HG03045 (cell line): ENCODE results near the gene GRB2.
"Not testable (repeated sequence)": the region's sequence is repeated elsewhere in the genome, so short reads cannot be mapped to it uniquely, and the experiment has no call there.

ENCODE experiments used
- ATAC-seq: cut with Tn5 transposase; IDR thresholded peaks from one replicate; pipeline ENCODE4 v1.9.1; 2021; ENCODE audit warnings: mild to moderate bottlenecking, moderate library complexity; ENCODE audit not compliant: unreplicated experiment

Gene GRB2

DNA sequence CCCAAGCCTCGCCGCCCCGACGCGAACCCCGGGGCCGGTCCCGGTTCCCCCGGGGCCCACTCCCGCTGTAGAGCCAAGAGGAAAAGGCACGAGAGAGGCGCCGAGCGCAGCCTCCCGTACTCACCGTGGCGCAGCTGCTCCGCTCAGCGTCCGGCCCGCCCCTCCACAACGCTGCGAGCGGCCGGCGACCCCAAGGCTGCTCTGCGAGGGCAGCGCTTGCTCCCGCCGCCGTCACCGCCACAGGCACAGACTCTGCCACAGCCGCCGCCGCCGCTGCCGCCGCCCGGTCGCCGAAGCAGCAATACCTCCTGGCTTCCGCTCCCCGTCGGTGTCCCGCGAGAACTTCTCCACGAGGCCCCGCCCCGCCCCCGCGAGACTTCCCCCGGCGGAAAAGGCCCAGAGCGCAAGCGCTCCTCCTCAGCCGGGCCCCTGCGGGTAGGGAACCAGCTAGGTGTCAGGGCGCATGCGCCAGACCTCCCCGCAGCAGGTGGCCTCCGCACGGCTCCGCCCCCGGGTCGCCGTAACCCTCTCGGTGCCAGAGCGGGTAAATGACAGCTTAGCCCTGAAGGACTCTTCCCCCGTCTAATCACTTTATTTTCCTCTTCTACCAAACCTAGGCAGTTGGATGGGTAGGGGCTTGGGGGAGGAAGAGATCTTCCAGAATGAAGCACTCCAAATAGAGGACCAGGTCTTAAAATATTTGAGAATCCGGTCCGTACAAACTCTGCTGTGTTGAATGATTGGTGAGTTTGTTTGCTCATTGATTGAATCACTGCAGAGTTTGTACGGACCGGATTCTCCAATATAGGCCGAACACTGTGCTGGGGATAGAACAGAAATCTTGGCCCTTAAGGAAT, at the start of gene GRB2:
Gene GRB2 (minus strand): TSS at position 314 of the 857 bp plus-strand sequence. CDS start 12,050 bp downstream, outside the sequence.
- peak; percentile 84 for ATAC-seq

GRCh38 chr17:75454672-75455071, 49.2 kb upstream of the GRB2 start:
- not testable (repeated sequence) for ATAC-seq

- no peak for ATAC-seq
Measured at GRCh38 chr17:75454193-75454592, 48.7 kb upstream of the GRB2 start.

- no peak for ATAC-seq
Measured at GRCh38 chr17:75450270-75450669, 44.8 kb upstream of the GRB2 start.

DNA sequence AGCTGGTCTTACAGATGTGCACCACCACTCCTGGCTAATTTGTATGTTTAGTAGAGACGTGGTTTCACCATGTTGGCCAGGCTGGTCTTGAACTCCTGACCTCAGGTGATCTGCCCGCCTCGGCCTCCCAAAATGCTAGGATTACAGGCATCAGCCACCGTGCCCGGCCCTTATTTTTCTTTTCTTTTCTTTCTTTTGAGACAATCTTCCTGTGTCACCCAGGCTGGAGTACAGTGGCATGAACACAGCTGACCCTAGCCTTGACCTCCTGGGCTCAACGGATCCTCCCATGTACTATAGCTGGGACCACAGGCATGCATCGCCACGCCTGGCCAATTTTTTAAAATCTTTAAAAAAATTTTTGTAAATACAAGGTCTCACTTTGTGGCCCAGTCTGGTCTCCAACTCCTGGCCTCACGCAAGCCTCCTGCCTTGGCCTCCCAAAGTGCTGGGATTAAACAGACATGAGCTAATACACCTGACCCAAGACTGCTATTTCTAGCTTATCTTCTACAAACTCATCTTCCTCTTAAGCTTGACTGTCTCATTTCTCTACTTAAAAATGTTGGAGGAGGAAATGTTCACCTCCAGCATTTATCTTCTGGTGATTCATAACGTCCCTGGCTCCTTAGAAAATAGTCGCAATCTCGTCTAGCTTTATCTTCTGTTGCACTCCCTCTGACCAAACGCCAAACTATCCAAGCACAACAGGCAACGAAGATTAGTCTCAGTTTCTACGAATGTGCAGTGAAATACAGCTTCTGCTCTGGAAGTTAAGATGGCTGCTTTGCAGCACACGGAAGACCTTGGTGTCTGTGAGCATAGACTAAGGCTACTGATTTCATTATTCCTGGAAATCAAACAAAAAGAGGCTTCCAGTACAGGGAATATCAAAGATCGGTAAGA, 42.7 kb upstream of the GRB2 start:
- ATAC-seq, result no peak

DNA sequence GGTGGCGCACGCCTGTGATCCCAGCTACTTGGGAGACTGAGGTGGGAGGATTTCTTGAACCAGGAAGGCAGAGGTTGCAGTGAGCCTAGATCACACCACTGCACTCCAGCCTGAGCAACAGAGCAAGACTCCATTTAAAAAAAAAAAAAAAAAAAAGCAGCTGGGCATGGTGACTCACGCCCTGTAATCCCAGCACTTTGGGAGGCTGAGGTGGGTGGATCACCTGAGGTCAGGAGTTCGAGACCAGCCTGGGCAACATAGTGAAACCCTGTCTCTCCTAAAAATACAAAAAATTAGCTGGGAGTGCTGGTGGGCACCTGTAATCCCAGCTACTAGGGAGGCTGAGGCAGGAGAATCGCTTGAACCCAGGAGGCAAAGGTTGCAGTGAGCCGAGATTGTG, 40.4 kb upstream of the GRB2 start:
- not testable (repeated sequence) for ATAC-seq

GRCh38 chr17:75445296-75445695, 39.8 kb upstream of the GRB2 start:
- no peak for ATAC-seq

GRCh38 chr17:75442168-75443103, 37.0 kb upstream of the GRB2 start:
- no peak for ATAC-seq

GRCh38 chr17:75440738-75441448, 35.4 kb upstream of the GRB2 start:
- no peak for ATAC-seq

DNA sequence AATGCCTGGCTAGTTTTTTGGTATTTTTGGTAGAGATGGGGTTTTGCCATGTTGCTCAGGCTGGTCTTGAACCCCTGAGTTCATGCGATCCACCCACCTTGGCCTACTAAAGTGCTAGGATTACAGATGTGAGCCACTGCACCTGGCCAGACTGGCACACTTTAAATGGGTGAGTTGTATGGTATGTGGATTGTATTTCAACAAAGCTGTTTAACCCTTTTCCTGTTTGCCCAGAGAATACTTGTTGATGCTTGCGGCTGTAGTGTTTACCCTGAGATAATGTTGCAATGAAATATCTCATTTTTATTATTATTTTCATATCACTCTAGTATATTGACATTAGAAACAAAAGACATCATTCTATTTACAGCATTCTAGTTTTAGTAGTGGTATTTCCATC, 33.8 kb upstream of the GRB2 start:
- ATAC-seq, result no peak

DNA sequence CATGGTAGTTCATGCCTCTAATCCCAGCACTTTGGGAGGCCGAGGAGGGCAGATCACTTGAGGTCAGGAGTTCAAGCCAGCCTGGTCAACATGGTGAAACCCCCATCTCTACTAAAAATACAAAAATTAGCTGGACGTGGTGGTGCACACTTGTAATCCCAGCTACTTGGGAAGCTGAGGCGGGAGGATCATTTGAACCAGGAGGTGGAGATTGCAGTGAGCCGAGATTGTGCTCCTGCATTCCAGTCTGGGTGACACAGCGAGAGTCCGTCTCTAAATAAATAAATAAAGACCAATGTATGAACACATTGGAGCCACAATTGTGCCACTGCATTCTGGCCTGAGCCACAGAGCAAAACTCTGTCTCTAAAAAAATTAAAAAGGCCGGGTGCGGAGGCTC, 31.9 kb upstream of the GRB2 start:
- not testable (repeated sequence) for ATAC-seq

GRCh38 chr17:75434433-75434832, 29.0 kb upstream of the GRB2 start:
- ATAC-seq, result not testable (repeated sequence)

DNA sequence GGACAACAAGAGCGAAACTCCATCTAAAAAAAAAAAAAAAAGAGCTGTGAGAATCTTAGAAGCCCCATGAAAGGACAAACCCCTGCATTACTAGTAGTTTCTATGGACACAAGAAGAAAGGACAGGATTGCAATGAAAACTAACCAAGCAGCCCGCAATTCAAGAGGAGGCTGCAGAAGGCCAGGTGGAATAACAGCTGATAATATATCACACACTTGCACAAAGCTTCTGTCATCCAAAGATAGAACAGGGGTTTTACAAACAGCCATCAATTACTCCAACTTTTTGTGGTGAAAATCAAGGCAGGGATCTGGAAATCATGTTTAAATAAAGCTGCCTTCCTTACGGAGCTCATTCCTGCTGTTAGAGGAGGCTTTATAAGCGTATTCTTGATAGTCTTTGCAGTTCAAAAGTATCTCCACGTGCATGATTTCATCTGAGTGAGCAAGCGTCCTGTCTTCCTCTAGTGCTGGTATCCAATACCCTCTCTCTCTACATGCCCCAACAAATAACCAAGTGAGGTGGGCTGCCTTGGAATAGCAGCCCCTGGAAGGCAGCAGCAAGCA, 27.8 kb upstream of the GRB2 start:
- ATAC-seq, result no peak

GRCh38 chr17:75430159-75430974, 24.9 kb upstream of the GRB2 start:
- ATAC-seq, result no peak

DNA sequence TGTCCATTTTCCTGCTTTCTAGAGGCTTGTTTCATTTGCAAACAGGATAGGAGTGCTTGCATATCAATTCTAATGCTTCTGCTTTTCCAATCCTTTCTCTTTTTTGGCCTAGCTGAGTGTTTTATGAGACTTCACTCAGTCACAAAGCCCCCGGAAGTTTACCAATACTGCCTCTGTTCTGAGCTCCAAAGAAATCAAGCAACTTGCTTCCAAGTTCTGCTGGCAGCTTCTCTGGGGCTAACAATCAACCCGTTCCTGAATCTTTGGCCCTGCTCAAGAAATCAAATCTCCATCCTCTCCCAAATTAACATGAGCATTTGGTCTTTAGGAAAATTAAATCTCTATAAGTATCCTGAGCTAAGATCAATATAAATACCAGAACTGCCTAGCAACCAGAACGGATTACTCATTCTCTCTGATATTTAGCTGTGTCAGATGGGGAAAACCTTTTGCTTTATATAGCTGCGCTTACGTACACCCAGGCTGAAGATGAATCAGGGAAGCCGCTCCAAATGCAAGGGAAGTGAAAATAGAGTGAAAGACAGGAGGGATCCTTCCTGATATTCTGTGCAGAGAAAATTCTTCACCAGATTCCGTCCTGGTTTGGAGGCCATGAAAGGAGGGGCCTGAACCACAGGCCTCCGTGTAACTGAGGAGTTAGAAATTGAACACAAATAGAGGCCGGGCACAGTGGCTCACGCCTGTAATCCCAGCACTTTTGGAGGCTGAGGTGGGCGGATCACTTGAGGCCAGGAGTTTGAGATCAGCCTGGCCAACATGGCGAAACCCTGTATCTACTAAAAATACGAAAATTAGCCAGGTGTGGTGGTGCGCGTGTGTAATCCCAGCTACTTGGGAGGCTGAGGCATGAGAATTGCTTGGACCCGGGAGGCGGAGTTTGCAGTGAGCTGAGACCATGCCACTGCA, 23.3 kb upstream of the GRB2 start:
- no peak for ATAC-seq

DNA sequence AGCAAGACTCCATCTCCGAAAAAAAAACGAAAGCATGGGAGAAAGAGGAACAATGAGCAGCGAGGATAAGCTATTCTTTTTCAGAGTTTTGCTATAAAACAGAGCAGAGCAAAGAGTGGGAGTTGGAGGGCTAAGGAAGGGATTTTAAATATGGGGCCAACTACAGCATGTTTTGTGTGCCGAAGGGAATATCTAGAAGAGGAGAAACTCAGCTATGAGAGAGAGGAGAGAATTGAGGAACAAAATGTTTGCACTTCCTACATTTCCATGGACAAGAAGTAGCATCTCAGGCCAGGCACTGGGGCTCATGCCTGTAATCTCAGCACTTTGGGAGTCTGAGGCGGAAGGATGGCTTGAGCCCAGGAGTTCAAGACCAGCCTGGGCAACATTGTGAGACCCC, 13.1 kb upstream of the GRB2 start:
- no peak for ATAC-seq

DNA sequence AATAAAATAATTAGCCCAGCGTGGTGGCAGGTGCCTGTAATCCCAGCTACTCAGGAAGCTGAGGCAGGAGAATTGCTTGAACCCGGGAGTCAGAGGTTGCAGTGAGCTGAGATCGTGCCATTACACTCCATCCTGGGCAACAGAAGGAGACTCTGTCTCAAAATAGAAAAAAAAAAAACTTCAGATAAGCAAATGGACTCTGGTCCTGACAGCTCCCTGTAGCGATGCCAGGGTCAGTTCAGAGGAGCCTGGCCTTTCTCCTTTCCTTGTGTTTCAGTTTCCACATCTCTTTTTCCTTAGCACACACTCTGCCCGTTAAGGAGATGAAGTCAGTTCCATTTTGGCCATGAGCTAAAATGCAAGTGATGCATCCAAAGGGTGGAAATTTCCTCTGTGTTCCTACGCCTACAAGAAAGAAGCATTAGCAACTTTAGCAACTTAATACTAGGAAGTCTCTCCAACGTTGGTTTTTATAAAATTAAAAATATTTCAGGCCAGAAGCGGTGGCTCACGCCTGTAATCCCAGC, 11.6 kb upstream of the GRB2 start:
- ATAC-seq, result no peak

- ATAC-seq, result no peak
Measured at GRCh38 chr17:75416006-75416405, 10.5 kb upstream of the GRB2 start.
